H9 (cell line): Measurements from ENCODE around the gene CPA3. TPM values are rescaled to one million over a fixed set of nuclear protein-coding genes. Genes with fewer than 3 reads are reported as not detected.

Source experiments
- DNase-seq: peaks from one replicate; pipeline ENCODE4 v3.0.0-alpha.2; 2017
- H2AFZ ChIP-seq: one replicate; pipeline ENCODE4 v1.6.1; 2013; ENCODE audit warnings: mild to moderate bottlenecking, low read length, control low read depth, moderate library complexity
- H2AK5ac ChIP-seq: 2 replicates; pipeline ENCODE4 v1.6.1; 2013; ENCODE audit warnings: low read length, control low read depth, mixed read lengths; ENCODE audit not compliant: insufficient read length
- H2BK120ac ChIP-seq: one replicate; pipeline ENCODE4 v1.6.1; 2013; ENCODE audit warnings: low read depth, mild to moderate bottlenecking, low read length, control low read depth, inconsistent platforms; ENCODE audit not compliant: poor library complexity, severe bottlenecking
- H2BK12ac ChIP-seq: 2 replicates; pipeline ENCODE4 v1.6.1; 2013; ENCODE audit warnings: low read length, control low read depth, mixed read lengths, low read depth; ENCODE audit not compliant: insufficient read length
- H2BK15ac ChIP-seq: 2 replicates; pipeline ENCODE4 v1.6.1; 2013; ENCODE audit warnings: low read depth, low read length, control low read depth
- H2BK20ac ChIP-seq: one replicate; pipeline ENCODE4 v1.6.1; 2013; ENCODE audit warnings: low read depth, mild to moderate bottlenecking, low read length, control low read depth, inconsistent platforms; ENCODE audit not compliant: poor library complexity, severe bottlenecking
- H2BK5ac ChIP-seq: 2 replicates; pipeline ENCODE4 v1.6.1; 2013; ENCODE audit warnings: low read length, control low read depth, mixed read lengths; ENCODE audit not compliant: insufficient read length
- H3K14ac ChIP-seq: 2 replicates; pipeline ENCODE4 v1.6.1; 2013; ENCODE audit warnings: low read length, control low read depth; ENCODE audit not compliant: insufficient read depth
- H3K18ac ChIP-seq: 2 replicates; pipeline ENCODE4 v1.6.1; 2013; ENCODE audit warnings: low read depth, mild to moderate bottlenecking, mixed read lengths, low read length, control low read depth; ENCODE audit not compliant: insufficient read length
- H3K23ac ChIP-seq: 2 replicates; pipeline ENCODE4 v1.6.1; 2013; ENCODE audit warnings: low read length, control low read depth, mixed read lengths, low read depth; ENCODE audit not compliant: insufficient read length
- H3K23me2 ChIP-seq: 2 replicates; pipeline ENCODE4 v1.6.1; 2013; ENCODE audit warnings: low read depth, mild to moderate bottlenecking, mixed read lengths, low read length, control low read depth; ENCODE audit not compliant: insufficient read length, poor library complexity, severe bottlenecking
- H3K27ac ChIP-seq: 2 replicates; pipeline ENCODE4 v1.5.1; 2013; ENCODE audit warnings: low read length, control low read depth, mixed read lengths, low read depth; ENCODE audit not compliant: insufficient read length
- H3K27me3 ChIP-seq: 2 replicates; pipeline ENCODE4 v1.6.1; 2013; ENCODE audit warnings: low read length, control low read depth, inconsistent platforms; ENCODE audit not compliant: insufficient read depth
- H3K4ac ChIP-seq: 2 replicates; pipeline ENCODE4 v1.6.1; 2013; ENCODE audit warnings: low read depth, mild to moderate bottlenecking, control low read depth, inconsistent platforms, low read length, moderate library complexity
- H3K4me1 ChIP-seq: 2 replicates; pipeline ENCODE4 v1.6.1; 2013; ENCODE audit warnings: low read length, control low read depth, inconsistent platforms; ENCODE audit not compliant: insufficient read depth
- H3K4me2 ChIP-seq: 2 replicates; pipeline ENCODE4 v1.6.1; 2013; ENCODE audit warnings: low read length, control low read depth, mixed read lengths; ENCODE audit not compliant: insufficient read length, insufficient read depth
- H3K56ac ChIP-seq: 2 replicates; pipeline ENCODE4 v1.6.1; 2013; ENCODE audit warnings: low read depth, mild to moderate bottlenecking, mixed read lengths, low read length, control low read depth; ENCODE audit not compliant: insufficient read length
- H3K79me1 ChIP-seq: 2 replicates; pipeline ENCODE4 v1.6.1; 2013; ENCODE audit warnings: low read depth, mild to moderate bottlenecking, moderate library complexity, low read length, control low read depth, inconsistent platforms; ENCODE audit not compliant: insufficient read depth, poor library complexity, severe bottlenecking
- H3K79me2 ChIP-seq: 2 replicates; pipeline ENCODE4 v1.6.1; 2013; ENCODE audit warnings: low read length, control low read depth, inconsistent platforms; ENCODE audit not compliant: insufficient read depth
- H3K9ac ChIP-seq: 2 replicates; pipeline ENCODE4 v1.6.1; 2013; ENCODE audit warnings: low read length, control low read depth, mixed read lengths; ENCODE audit not compliant: insufficient read length; ENCODE audit errors: extremely low read depth
- H3K9me3 ChIP-seq: one replicate; pipeline ENCODE4 v1.6.1; 2013; ENCODE audit warnings: low read depth, low read length, inconsistent platforms; ENCODE audit not compliant: control insufficient read depth
- H3T11ph ChIP-seq: one replicate; pipeline ENCODE4 v1.6.1; 2013; ENCODE audit warnings: mild to moderate bottlenecking, low read length, control low read depth, inconsistent platforms
- H4K20me1 ChIP-seq: one replicate; pipeline ENCODE4 v1.6.1; 2013; ENCODE audit not compliant: control insufficient read depth, insufficient read length, insufficient read depth
- H4K5ac ChIP-seq: 2 replicates; pipeline ENCODE4 v1.6.1; 2013; ENCODE audit warnings: low read depth, mild to moderate bottlenecking, mixed read lengths, low read length, control low read depth; ENCODE audit not compliant: insufficient read length
- H4K8ac ChIP-seq: replicated peaks from 2 replicates; pipeline ENCODE4 v1.6.1; 2013; ENCODE audit warnings: low read length, control low read depth, mixed read lengths, low read depth; ENCODE audit not compliant: insufficient read length
- H4K91ac ChIP-seq: 2 replicates; pipeline ENCODE4 v1.6.1; 2013; ENCODE audit warnings: low read depth, mild to moderate bottlenecking, moderate library complexity, mixed read lengths, low read length, control low read depth; ENCODE audit not compliant: insufficient read length
- H3K27ac Mint-ChIP-seq, 3 experiments: 2 replicates in 2 of 3; 3 replicates in 1 of 3; pipeline ENCODE4 v1.8.0; 2020 to 2021; ENCODE audit warnings: mixed read lengths in 3 of 3, mild to moderate bottlenecking in 1 of 3, moderate library complexity in 1 of 3
- H3K27me3 Mint-ChIP-seq: 2 replicates; pipeline ENCODE4 v1.8.0; 2021; ENCODE audit warnings: low read depth, mild to moderate bottlenecking, moderate library complexity, mixed read lengths
- H3K36me3 Mint-ChIP-seq, 3 experiments: 2 replicates in 2 of 3; 3 replicates in 1 of 3; pipeline ENCODE4 v1.8.0; 2020 to 2021; ENCODE audit warnings: low read depth in 3 of 3, mixed read lengths in 3 of 3; ENCODE audit not compliant: insufficient read depth in 1 of 3
- H3K4me1 Mint-ChIP-seq, 2 experiments: 2 replicates each; pipeline ENCODE4 v1.8.0; 2020; ENCODE audit warnings: mixed read lengths in 2 of 2
- H3K4me3 Mint-ChIP-seq, 2 experiments: 2 replicates in 1 of 2; 3 replicates in 1 of 2; pipeline ENCODE4 v1.8.0; 2020 to 2021; ENCODE audit warnings: mild to moderate bottlenecking in 2 of 2, mixed read lengths in 2 of 2, moderate library complexity in 1 of 2
- H3K9me3 Mint-ChIP-seq, 2 experiments: 2 replicates in 1 of 2; 3 replicates in 1 of 2; pipeline ENCODE4 v1.8.0; 2020; ENCODE audit warnings: mild to moderate bottlenecking in 2 of 2, mixed read lengths in 2 of 2, moderate library complexity in 1 of 2
- total RNA-seq: library from RNA; stranded (reverse); gene quantifications from 2 replicates; pipeline ENCODE4 v1.2.1, GENCODE V29; 2021
- TF ChIP-seq, protein P1 (sequence below): fragments of 200-600 bp; sonication (generic); conservative IDR thresholded peaks from 3 replicates; pipeline ENCODE4 v1.8.0; 2021; ENCODE audit warnings: antibody characterized with exemption, mild to moderate bottlenecking

The CPA3 gene
- total RNA-seq, 1 experiment from 2014 or later, result not detected

DNA sequence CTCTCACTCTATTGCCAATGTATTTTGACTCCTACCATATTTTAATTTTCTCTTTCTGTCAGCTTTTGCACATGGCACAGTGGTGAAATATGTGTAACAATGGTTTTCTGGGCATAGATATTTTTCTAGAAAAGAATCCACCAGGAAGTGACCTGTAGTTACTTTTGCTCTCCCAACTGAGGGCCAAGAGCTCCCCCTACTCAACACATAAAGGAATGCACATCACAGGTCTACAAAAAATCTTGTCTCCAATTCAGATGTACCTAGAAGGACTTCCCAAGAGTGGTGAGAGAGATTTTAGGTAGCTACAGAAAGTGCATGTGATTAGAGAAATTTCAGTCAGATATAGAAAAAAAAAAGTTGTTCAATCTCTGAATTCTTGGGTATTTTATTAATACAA is 15.6 kb downstream of the CPA3 start:
- Histone ChIP-seq H3K27ac (no peak overlapping the region), H3K23ac (no peak overlapping the region)
- no peak overlapping the region for H3K4me3 Mint-ChIP-seq

More for the DNA sequence above, 15.6 kb downstream of the CPA3 start:
- H4K91ac ChIP-seq, result no peak overlapping the region
- H4K5ac ChIP-seq, result no peak overlapping the region
- H3K79me2 ChIP-seq, result no peaks in the 10 kb centered on the region
- no peak overlapping the region for H3K14ac ChIP-seq
- H3K27ac Mint-ChIP-seq, result no peak overlapping the region; a peak in 1 of 7 replicates
- no peak overlapping the region for H2BK12ac ChIP-seq
- no peaks in the 10 kb centered on the region for H3K27me3 ChIP-seq
- H3K9ac ChIP-seq, result no peak overlapping the region
- H2BK120ac ChIP-seq, result no peak overlapping the region
- no peaks in the 10 kb centered on the region for H3K79me1 ChIP-seq
- TF ChIP-seq, protein P1, sequence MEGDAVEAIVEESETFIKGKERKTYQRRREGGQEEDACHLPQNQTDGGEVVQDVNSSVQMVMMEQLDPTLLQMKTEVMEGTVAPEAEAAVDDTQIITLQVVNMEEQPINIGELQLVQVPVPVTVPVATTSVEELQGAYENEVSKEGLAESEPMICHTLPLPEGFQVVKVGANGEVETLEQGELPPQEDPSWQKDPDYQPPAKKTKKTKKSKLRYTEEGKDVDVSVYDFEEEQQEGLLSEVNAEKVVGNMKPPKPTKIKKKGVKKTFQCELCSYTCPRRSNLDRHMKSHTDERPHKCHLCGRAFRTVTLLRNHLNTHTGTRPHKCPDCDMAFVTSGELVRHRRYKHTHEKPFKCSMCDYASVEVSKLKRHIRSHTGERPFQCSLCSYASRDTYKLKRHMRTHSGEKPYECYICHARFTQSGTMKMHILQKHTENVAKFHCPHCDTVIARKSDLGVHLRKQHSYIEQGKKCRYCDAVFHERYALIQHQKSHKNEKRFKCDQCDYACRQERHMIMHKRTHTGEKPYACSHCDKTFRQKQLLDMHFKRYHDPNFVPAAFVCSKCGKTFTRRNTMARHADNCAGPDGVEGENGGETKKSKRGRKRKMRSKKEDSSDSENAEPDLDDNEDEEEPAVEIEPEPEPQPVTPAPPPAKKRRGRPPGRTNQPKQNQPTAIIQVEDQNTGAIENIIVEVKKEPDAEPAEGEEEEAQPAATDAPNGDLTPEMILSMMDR, result peak; percentile 78
- H3K23me2 ChIP-seq, result no peaks in the 10 kb centered on the region
- H3K9me3 Mint-ChIP-seq, result no peaks in the 10 kb centered on the region
- no peaks in the 10 kb centered on the region for H3K4me1 ChIP-seq
- no peak overlapping the region for H4K8ac ChIP-seq
- DNase-seq, result peak; percentile 49
- H3K4me2 ChIP-seq, result no peak overlapping the region
- no peaks in the 10 kb centered on the region for H3K27me3 Mint-ChIP-seq
- H2BK15ac ChIP-seq, result no peak overlapping the region
- no peaks in the 10 kb centered on the region for H3K36me3 Mint-ChIP-seq
- no peaks in the 10 kb centered on the region for H3K4me1 Mint-ChIP-seq
- H3K18ac ChIP-seq, result no peak overlapping the region
- no peaks in the 10 kb centered on the region for H3K9me3 ChIP-seq
- H2AK5ac ChIP-seq, result no peak overlapping the region
- no peak overlapping the region for H3K56ac ChIP-seq
- H3K4ac ChIP-seq, result no peak overlapping the region
- no peaks in the 10 kb centered on the region for H4K20me1 ChIP-seq
- H2BK20ac ChIP-seq, result no peak overlapping the region
- H2BK5ac ChIP-seq, result no peak overlapping the region
- H3T11ph ChIP-seq, result no peak overlapping the region
- no peak overlapping the region for H2AFZ ChIP-seq
